CD4-positive, alpha-beta T cell treated with Interleukin-21 for 1 hour (primary cell): ENCODE results near the gene SMIM38.
A peak's percentile ranks its signal among the peaks of the same experiment; 100 is the strongest.
"Not testable (repeated sequence)": the region's sequence is repeated elsewhere in the genome, so short reads cannot be mapped to it uniquely, and the experiment has no call there.

Experiments used
- DNase-seq: peaks from one replicate; pipeline ENCODE4 v3.0.0-alpha.2; 2020

Gene SMIM38

DNA sequence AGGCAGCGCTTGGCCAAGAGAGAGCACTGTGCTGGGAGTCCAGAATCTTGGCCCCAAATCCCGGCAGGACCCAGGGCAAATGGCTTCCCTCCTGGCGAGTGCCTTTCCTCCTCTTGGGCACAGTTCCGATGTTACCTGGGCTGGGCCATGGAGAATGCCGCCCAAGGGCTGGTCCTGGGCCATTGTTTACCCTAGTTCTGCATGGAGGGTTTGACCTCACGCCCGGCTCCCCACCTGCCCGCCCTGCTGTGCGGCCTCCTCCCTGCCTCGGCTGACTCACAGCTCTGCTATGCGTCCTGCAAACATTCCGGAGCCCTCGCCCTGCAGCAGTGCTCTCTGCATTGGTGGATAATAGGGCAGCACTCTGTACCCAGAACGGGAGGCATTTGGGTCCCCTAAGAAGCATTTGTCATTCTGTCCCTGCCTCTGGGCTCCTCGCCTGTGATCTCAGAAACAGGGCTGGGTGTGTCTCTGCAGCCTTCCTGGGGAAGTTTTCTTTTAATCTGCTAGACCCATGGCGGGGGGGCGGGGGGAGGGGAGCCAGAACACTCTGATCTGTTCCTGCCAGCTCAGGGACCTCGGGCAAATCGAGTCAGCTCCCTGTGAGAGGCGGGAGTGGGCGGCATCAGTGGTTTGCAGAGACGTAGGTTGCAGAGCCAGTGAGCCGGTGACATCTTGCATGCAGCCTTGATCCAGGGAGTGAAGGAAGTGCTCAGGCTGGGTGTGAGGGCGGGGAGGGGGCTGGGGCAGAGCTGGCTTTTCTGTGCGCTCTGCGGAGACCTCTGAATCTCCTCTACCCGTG is 32.9 kb upstream of the SMIM38 start:
- DNase-seq: peak; percentile 45

DNA sequence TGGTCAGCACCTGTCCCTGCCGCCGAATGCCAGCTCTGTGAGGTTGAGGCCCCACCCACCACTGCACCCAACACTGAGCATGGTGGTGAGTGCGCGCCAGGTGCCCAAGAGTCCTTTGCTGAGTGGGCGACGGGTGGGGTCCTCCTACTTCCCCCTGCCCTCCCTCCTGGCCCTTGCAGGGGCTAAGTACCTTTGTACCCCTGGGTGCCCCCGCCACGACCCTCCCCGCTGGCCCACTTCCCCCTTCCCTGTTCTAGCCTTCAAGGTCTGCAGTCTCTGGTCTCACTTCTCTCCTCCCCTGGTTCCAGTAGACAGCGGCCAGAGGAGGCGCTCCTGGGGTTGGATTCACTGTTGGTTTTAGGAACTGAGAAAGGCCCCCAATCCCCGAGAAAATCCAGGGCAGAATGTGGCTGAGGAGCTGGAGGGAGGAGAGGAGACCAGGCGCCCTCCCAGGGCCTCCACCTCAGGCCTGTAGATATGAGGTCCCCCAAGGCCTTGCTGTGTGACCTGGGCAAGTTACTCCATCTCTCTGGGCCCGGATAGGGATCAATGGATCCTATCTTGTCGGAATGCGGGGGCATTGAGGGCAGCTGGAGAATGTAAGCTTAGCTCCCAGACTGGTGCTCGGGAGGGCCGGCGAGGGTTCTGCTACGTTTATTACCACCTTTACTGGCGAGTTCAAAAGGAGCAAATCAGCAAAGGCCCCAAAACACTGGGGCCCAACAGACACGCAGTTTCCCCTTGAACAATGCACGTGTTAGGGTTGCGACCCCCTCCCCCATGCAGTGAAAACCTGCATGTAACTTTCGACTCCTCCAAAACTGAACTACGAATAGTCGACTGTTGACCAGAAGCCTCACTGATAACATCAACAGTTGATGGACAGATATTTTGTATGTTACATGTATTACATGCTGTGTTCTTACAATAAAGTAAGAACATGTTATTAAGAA is 31.9 kb upstream of the SMIM38 start:
- no peak for DNase-seq

DNA sequence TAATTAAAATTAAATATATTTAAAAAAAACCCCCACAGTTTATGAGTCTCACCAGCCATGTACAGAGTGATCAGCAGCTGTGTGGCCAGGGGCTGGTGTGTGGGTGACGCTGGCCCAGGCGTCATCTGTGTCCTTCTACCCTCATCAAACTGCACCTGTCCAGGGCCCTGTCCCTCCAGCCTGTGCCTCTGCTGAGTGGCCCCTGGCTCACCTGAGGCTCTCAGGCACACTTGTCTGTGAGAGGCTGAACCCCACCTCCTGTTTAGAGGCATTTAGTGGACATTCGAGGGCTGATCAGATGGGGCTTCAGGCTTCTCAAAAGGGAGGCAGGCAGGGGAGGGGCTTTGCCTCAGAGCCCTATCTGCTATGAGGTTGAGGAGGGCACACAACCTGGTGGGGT is 29.9 kb upstream of the SMIM38 start:
- DNase-seq: no peak

DNA sequence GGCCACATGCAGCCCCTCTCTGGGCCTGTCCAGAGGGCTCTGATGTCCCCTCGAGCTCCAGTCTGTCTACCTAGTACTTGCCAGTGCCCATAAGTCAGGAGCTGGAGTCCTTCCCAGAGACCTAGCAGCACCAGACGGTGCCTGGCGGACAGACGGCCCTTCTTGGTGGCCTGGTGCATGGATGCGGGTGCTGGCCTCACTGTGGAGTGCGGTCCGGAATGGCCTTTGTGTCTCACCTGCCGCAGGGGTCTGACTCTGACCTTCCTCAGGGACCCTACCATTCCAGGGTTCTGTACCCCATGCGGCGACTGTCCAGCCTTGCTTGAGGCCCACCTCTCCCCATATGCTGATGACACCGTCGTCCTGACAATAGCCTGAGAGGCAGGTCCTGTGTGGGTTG is 29.4 kb upstream of the SMIM38 start:
- no peak for DNase-seq

DNA sequence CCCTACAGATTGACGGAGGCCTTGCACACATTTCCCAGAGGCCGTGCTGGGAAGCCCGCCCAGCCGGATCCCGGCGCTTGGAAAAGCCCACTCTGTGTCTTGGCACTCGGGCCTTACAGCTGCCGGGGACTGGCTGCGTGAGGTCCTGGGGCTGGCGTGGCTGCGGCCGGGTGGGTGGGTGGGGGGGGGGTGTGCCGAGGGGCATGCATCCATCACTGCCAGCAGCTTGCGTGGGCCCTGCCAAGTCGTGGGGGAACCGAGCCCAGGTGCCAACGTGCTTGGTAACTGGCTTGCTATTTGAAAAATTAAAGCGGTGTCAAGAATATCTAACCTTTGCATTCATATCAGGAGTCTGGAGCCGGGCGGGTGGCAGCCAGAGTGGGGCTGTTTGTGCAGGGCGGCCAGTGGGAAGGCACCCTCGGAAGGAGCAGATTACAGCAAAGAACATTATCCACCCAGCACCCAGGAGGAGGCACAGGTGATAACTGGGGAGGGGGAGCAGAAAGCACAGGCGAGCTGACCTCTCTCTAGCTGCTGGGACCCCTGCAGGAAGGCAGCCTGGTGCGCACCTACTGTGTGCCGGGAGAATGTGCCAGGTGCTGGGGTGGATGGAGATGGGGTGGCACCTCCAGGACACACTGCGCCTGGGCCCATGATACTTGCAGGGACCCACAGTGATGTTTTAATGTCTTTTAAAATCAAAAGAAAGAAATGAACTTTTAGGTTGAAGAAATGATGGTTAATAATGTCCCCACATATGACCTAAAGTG is 28.5 kb upstream of the SMIM38 start:
- no peak for DNase-seq

DNA sequence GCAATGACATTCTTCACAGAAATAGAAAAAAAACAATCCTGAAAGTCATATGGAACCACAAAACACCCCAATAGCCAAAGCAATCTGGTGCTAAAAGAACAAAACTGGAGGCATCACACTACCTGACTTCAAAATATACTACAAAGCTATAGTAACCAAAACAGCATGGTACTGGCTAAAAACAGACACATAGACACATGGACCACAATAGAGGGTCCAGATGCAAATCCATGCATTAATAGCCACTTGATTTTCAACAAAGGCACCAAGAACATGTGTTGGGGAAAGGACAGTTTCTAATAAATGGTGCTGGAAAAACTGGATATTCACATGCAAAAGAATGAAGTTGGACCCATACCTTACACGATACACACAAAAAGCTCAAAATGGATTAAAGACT is 27.9 kb upstream of the SMIM38 start:
- DNase-seq: no peak

DNA sequence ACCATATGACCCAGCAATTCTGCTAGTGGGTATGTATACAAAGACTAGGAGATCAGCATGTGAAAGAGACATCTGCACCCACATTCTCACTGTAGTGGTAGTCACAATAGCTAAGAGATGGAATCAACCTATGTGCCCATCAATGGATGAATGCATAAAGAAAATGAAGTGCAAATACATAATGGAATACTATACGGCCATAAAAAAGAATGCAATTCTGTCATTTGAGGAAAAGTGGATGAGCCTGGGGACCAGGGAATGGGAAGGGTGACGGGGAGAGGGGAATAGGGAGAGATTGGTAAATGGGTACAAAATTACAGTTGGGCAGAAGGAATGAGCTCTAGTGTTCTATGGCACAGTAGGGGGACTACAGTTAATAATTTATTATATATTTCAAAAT is 26.7 kb upstream of the SMIM38 start:
- DNase-seq: no peak

DNA sequence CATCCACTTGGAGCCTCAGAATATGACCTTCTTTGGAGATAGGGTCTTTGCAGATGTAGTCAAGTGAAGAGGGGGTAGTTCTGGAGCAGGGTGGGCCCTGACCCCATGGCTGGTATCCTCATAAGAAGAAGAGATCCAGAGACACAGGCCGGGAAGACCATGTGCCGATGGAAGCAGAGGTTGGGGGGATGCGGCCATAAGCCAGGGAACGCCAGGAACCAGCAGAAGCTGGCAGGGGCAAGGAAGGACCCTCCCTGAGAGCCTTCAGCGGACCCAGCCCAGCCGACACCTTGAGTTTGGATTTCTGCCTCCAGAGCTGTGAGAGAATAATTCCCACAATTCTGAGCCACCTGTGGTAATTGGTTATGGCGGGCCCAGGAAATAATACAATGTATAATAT is 26.1 kb upstream of the SMIM38 start:
- DNase-seq: no peak

DNA sequence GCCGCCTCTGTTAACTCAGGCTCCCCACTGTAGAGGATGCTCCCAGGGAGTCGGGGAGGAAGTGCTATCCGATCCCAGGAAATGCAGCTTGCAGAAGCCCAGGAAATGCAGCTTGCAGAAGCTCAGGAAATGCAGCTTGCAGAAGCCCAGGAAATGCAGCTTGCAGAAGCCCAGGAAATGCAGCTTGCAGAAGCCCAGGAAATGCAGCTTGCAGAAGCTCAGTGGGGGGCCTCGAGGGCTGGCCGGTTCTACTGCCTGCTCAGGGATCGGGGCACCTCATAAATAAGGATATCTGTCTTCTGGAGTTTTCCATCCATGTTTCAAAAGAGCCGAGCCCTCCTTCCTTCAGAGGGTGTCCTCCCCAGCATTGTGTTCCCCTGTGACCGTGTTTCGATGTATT is 25.1 kb upstream of the SMIM38 start:
- no peak for DNase-seq

DNA sequence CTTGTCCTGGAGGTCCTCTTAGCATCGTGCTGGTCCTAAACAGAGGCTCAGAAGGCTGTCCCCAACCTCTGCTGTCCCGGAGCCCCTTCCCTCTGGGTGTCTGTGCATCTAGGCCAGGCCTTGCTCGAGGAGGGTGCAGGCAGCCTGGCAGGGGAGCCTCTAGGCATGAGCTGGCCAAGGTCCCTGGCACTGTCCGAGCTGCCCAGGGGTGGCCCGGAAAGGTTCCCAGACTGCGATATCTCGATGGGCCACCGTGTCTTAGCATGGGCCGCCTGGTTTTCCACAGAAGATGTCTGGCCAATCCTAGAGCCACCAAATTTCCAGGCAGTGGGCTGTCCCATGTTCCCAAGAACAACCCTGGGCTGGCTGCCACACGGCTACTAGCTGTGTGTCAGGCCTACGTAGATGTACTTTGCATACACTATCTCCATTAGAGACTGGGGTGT is 24.6 kb upstream of the SMIM38 start:
- no peak for DNase-seq

DNA sequence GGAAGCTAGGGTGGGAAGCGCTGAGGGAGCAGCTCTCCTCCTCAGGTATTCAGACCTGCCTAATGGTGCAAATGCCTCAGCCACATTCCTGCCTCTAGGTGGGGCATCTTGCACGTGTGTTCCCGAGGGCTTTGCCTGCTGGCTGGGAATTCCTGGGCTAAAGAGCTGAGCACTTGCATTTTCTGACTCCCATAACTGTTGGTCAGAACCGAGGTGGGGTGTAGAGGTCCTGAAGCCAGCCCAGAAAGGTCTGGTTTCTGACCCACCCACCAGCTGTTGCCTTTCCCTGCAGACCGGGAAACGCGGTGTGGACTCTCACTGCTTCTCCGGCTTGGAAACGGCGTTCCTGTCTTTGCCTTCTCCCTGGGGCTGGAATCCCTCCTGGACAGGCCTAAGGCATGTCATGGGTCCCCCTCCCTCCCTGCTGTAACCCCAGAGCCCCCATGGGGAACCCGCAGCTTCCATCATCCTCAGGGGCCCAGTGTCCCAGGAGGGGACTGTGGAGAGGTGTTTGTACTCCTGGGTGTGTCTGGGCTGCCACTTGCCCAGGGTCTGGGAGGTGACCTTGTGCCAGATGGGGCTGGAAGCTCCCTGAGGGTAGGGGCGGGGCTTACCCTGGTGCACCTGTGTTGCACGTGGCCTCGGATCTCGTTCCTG is 24.0 kb upstream of the SMIM38 start:
- no peak for DNase-seq

DNA sequence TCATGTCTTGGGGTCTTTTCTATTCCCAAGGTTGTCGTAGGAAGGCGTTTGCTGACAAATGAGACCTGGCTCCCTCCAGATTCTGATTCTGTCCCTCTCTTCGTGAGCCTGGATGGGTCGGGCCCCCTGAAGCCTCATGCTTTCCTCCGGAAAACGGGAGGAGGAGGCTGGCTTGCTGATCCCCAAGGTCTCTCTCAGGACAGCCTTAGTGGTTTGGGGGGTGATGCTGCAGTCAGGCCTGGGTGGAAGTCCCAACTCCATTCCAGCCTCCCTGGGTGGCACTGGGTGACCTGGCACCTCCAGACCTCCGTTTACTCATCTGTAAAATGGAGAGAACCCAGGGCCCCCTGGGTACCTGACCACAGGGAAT is 23.4 kb upstream of the SMIM38 start:
- no peak for DNase-seq

DNA sequence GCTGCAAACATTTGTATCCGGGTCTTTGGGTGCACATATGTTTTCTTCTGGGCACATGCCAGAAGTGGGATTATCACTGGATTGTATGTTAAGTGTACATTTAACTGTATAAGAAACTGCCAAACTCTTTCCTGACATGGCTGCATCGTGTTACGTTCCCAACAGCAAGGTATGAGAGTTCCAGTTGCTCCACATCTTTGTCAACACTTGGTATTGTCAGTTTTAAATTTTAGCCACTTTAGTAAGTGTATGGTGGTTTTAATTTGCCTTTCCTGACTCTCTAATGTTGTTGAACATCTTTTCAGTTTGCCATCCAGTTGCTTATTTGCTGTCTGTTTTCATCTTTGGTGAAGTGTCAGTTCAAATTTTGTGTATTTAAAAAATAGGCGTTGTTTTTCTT is 22.5 kb upstream of the SMIM38 start:
- DNase-seq: no peak

DNA sequence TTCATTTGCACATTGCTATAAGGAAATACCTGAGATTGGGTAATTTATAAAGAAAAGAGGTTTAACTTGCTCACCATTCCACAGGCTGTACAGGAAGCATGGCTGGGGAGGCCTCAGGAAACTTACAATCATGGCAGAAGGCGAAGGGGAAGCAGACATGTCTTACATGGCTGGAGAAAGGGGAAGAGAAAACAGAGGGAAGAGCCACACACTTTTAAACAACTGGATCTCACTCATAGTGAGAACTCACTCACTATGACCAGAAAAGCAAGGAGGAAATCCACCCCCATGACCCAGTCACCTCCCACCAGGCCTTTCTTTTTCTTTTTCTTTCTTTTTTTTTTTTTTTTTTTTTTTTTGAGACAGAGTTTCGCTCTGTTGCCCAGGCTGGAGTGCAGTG is 21.6 kb upstream of the SMIM38 start:
- DNase-seq: not testable (repeated sequence)

DNA sequence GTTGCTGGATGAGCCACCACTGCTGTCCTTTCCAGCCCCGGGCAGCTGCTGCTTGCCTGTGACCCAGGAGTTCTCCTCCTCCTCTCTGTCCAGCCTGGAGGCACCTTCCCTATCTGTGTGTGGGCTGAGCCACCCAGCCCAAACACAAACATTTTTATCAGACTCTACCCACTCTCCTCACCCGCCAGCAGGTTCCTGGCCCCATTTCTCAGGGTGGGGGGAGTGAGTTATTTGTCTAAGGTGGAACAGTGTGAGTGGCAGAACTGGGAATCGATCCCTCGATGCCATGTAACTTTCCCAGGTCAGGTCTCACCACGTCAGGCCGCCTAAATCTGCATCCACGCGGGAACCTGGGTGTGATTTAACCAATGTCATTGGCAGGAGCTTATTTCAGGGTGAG is 20.8 kb upstream of the SMIM38 start:
- DNase-seq: no peak

DNA sequence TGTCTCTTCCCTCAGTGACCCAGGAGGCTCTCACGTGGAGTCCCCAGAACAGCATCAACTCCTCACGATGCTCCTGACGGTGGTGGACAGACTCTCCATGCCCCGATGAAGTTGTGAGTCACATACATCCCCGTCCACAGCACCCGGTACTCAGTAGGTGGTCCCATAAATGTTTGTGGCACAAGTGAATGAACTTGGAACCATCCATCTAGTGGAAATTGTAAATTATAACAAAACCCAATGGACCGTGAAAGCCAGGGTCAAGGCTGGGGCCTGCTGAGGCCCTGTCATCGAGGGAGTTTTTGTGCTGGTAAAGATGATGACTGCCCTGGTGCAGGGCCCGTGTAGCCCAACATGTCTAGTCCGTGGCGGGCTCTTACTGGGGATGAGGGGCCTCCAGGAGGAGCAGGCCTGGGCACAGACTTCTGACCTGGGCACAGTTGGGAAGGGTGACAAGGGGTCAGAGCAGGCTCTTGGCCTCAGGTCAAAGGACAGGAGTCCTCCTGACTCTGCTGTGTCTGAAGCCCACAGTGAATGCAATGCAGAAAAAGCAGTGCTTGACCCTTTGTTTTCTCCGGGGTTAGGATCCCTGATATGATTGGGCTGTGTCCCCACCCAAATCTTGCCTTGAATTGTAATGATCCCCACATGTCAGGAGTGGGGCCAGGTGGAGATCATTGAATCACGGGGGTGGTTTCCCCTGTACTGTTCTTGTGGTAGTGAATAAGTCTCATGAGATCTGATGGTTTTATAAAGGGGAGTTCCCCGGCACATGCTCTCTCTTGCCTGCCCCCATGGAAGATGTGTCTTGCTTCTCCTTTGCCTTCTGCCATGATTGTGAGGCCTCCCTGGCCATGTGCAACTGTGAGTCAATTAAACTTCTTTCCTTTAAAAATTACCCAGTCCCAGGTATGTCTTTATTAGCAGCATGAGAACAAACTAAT is 20.0 kb upstream of the SMIM38 start:
- no peak for DNase-seq

DNA sequence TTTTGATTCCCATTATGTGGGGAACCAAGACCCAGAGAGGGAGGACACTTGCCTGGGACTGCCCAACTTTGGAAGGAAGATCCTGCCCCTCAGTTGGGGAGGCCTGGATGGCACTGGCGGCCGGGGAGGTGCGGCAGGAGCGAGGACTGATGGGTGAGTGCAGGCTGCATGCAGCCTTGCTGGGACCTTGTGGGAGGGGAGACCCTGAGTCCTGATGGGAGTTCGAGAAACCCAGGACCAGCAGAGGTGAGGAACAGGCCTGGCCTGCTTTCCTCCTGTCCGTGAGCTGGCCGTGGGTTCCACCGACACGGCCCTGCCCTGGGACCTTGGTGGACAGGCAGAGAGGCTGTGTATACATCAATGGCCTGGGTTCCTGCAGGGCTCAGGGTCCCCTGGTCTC is 19.3 kb upstream of the SMIM38 start:
- DNase-seq: no peak

DNA sequence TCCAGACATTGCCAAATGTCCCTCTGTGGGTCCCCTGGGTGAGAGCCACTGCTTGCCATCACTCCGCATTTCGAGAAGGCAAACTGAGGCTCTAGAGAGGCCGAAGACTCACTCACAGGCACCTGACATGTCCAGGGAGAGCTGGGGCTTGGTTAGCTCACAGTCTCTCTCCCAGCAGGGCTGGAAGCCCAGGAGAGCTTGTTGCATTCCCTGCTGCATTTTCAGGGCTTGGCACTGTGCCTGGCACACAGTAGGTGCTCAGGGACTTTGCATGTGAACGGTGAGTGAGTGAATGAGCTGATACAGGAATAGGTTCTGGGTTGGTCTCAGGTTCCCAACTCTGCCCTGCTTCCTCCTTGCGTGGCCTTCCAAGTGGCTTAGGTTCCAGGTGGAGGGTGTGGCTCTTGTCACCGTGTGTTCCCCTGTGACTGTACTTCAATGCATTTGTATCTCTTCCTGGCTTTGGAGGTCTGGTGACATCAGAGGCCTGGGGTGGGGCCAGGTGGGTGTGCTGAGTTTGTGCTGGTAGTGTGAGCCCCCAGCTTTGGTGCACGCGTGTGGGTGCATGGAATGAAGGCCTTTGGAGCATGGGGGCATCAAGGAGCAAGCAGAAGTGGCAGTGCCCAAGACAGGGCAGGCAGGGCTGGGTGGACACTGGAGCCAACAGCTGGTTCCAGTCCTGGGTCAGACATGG is 18.4 kb upstream of the SMIM38 start:
- DNase-seq: no peak

DNA sequence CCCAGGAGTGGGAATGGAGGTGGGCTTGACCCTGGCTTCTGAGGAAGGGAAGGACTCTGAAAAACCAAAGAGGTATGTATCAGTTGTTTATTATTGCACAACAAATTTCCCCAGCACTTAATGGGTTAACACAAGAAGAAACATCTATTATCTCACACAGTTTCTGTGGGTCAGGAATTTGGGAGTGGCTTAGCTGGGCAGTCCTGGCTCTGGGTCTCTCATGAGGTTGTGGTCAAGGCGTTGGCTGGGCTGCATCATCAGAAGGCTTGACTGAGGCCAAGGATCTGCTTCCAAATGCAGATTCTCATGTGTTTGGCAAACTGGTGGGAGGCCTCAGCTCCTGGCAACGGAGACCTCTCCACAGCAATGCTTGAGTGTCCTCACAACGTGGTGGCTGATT is 17.5 kb upstream of the SMIM38 start:
- DNase-seq: no peak

DNA sequence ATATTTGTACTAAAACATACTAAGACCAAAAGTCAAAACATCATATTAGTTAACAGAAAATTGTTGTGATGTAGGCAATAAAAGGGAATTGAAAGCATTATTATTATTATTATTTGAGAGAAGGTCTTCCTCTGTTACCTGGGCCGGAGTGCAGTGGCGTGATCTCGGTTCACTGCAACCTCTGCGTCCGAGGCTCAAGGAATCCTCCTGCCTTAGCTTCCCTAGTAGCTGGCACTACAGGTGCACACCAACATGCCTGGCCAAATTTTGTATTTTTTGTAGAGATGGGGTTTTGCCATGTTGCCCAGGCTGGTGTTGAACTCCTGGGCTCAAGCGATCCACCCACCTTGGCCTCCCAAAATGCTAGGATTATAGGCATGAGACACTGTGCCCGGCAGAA is 15.6 kb upstream of the SMIM38 start:
- DNase-seq: not testable (repeated sequence)

DNA sequence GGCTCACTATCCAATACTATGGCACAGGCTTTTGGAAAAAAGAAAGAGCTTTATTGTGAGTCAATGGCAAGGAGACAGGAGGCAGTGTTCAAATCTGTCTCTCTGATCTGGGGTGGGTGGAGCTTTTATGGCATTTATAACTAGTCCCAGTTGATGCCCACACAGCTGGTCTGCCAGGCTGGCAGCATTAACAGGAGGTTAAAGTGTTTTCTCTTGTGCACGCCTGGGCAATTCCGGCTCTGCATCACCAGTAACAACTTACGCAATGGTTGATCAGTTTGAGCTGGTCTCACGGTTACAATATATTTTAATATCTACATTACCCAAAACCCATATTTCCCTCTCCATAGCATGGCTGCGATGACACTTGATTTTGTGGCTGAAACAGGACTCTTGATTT is 15.1 kb upstream of the SMIM38 start:
- DNase-seq: no peak
